SU-DHL-6 (cell line): ENCODE results near the gene DYNLL1.
"Not testable (repeated sequence)": the region's sequence is repeated elsewhere in the genome, so short reads cannot be mapped to it uniquely, and the experiment has no call there.

ENCODE experiments used
- H2AFZ ChIP-seq: fragments of 200-600 bp; sonication (generic); 2 replicates; pipeline ENCODE4 v1.6.1; 2014; ENCODE audit warnings: low read depth, mild to moderate bottlenecking, moderate library complexity, mixed read lengths, antibody characterized with exemption, low read length; ENCODE audit not compliant: severe bottlenecking
- H3F3A ChIP-seq: fragments of 200-600 bp; shearing (Covaris generic); 2 replicates; pipeline ENCODE4 v1.6.0; 2016; ENCODE audit warnings: antibody characterized with exemption, mild to moderate bottlenecking; ENCODE audit not compliant: insufficient read depth
- H3K27ac ChIP-seq: fragments of 200-600 bp; sonication (generic); 2 replicates; pipeline ENCODE4 v1.5.1; 2016; ENCODE audit warnings: low read depth, mild to moderate bottlenecking, low read length, moderate library complexity, mixed read lengths
- H3K27me3 ChIP-seq: fragments of 200-600 bp; sonication (generic), shearing (Covaris generic); 2 replicates; pipeline ENCODE4 v1.6.0; 2014; ENCODE audit warnings: mild to moderate bottlenecking, low read length
- H3K36me3 ChIP-seq: fragments of 200-600 bp; sonication (generic); 2 replicates; pipeline ENCODE4 v1.6.1; 2014; ENCODE audit warnings: mild to moderate bottlenecking, low read length, mixed read lengths
- H3K4me2 ChIP-seq: fragments of 300-600, 200-600 bp; shearing (Covaris generic), sonication (generic); 2 replicates; pipeline ENCODE4 v1.6.0; 2014; ENCODE audit warnings: low read length, low read depth, mild to moderate bottlenecking; ENCODE audit not compliant: poor library complexity, severe bottlenecking
- H3K4me3 ChIP-seq: fragments of 200-600 bp; sonication (generic); 2 replicates; pipeline ENCODE4 v1.5.1; 2014; ENCODE audit warnings: antibody characterized with exemption, low read length, mild to moderate bottlenecking, mixed read lengths; ENCODE audit not compliant: insufficient read depth, poor library complexity, severe bottlenecking
- H3K79me2 ChIP-seq: fragments of 200-600 bp; sonication (generic); 2 replicates; pipeline ENCODE4 v1.6.1; 2014; ENCODE audit warnings: mild to moderate bottlenecking, low read length, moderate library complexity; ENCODE audit not compliant: insufficient read depth
- H3K9ac ChIP-seq: fragments of 200-600 bp; sonication (generic); 2 replicates; pipeline ENCODE4 v1.7.0; 2014; ENCODE audit warnings: mild to moderate bottlenecking, low read length
- H3K9me2 ChIP-seq: fragments of 200-600 bp; sonication (generic); replicated peaks from 2 replicates; pipeline ENCODE4 v1.6.1; 2014; ENCODE audit warnings: low read length; ENCODE audit not compliant: insufficient read depth
- H3K9me3 ChIP-seq: fragments of 200-600 bp; sonication (generic); 2 replicates; pipeline ENCODE4 v1.6.1; 2014; ENCODE audit warnings: low read length, mixed read lengths; ENCODE audit not compliant: insufficient read depth
- H4K20me1 ChIP-seq: fragments of 200-600 bp; sonication (generic); 2 replicates; pipeline ENCODE4 v1.6.1; 2014; ENCODE audit warnings: low read depth, mild to moderate bottlenecking, antibody characterized with exemption, low read length, moderate library complexity, mixed read lengths
- EZH2phosphoT487 ChIP-seq: fragments of 200-600 bp; sonication (generic), shearing (Covaris generic); conservative IDR thresholded peaks from 2 replicates; pipeline ENCODE4 v1.6.1; 2018; ENCODE audit warnings: mild to moderate bottlenecking, antibody characterized with exemption, low read length, moderate library complexity, mixed read lengths
- TF ChIP-seq, protein P1 (sequence below): fragments of 200-600 bp; sonication (generic); IDR thresholded peaks from one replicate; pipeline ENCODE4 v1.5.1; 2017; ENCODE audit warnings: antibody characterized with exemption, mild to moderate bottlenecking, low read length, moderate library complexity; ENCODE audit not compliant: insufficient read depth, poor library complexity, severe bottlenecking

Gene DYNLL1

DNA sequence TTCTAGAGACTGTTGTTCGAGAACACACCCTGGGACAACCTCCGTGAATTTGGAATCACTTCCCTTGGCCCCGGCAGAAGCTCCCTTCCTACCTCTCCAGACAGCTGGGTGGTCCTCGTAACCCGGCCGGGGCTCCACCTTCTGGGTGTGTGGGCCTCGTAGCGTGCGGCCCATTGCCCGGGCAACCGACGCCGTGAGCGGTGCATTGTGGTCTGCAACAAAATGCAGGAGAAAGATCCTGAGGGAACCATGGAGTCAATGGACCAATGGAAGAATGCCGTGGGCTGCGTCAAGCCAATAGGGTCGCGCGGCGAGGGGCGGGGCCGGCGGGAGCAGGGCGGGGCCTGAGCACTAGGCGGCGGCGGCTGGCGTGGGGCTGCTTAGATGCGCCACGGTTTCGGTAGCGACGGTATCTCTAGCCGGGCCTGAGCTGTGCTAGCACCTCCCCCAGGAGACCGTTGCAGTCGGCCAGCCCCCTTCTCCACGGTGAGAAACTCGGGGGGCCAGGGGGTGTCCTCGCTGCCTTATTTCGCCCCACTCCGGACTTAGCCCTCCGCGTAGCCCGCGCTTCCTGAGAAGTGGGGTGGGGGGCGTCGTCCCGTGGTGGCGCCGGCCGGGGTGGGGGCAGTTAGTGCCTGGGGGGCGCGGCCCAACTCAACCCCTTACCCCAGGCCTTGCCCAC is at the start of gene DYNLL1:
TSS of gene DYNLL1 (plus strand) at position 383 of the 682 bp plus-strand sequence. CDS start 309 bp downstream, outside the sequence.
- Histone ChIP-seq H3K4me2 (peak within 1 kb of the TSS; percentile 95), H3K36me3 (peaks cover 10% of the 10 kb centered on the region), H2AFZ (peak within 1 kb of the TSS; percentile 52), H3F3A (peaks cover 25% of the 10 kb centered on the region), H3K9ac (peak within 1 kb of the TSS; percentile 93), H3K9me2 (no peaks in the 10 kb centered on the region), H3K4me3 (peak within 1 kb of the TSS; percentile 79), H3K79me2 (peaks cover 22% of the 10 kb centered on the region), H4K20me1 (peaks cover 8% of the 10 kb centered on the region; the same call in 1 of the 2 replicates), H3K27ac (peak within 1 kb of the TSS; percentile 74), H3K27me3 (no peaks in the 10 kb centered on the region), H3K9me3 (no peaks in the 10 kb centered on the region)
- no peak for TF ChIP-seq EZH2phosphoT487
- TF ChIP-seq, protein P1, sequence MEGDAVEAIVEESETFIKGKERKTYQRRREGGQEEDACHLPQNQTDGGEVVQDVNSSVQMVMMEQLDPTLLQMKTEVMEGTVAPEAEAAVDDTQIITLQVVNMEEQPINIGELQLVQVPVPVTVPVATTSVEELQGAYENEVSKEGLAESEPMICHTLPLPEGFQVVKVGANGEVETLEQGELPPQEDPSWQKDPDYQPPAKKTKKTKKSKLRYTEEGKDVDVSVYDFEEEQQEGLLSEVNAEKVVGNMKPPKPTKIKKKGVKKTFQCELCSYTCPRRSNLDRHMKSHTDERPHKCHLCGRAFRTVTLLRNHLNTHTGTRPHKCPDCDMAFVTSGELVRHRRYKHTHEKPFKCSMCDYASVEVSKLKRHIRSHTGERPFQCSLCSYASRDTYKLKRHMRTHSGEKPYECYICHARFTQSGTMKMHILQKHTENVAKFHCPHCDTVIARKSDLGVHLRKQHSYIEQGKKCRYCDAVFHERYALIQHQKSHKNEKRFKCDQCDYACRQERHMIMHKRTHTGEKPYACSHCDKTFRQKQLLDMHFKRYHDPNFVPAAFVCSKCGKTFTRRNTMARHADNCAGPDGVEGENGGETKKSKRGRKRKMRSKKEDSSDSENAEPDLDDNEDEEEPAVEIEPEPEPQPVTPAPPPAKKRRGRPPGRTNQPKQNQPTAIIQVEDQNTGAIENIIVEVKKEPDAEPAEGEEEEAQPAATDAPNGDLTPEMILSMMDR, result no peak

GRCh38 chr12:120446844-120447178 is 49.1 kb upstream of the DYNLL1 start:
- Histone ChIP-seq H3K4me3 (peak overlapping the region; percentile 91), H3K27ac (peak overlapping the region; percentile 74; the same call in 1 of the 2 replicates), H3K79me2 (peaks cover 51% of the 10 kb centered on the region), H2AFZ (peak overlapping the region; percentile 72), H3K4me2 (peak overlapping the region; percentile 78), H3F3A (peaks cover 18% of the 10 kb centered on the region), H3K9ac (peak overlapping the region; percentile 90)
- not testable (repeated sequence) for H3K9me3 ChIP-seq, H3K9me2 ChIP-seq, H4K20me1 ChIP-seq, H3K27me3 ChIP-seq, H3K36me3 ChIP-seq

DNA sequence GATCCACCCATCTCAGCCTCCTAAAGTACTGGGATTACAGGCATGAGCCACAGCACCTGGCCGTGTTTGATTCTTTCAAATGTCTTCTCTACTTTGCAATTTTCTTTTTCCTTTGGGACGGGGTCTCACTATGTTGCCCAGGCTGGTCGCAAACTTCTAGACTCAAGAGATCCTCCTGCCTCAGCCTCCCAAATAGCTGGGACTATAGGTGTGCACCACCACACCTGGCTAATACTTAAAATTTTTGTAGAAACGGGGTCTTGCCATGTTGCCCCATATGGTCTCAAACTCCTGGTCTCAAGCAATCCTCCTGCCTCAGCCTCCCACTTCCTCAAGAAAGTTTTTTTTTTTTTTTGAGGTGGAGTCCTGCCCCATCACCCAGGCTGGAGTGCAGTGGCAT is 47.9 kb upstream of the DYNLL1 start:
- Histone ChIP-seq H3K4me3 (peak overlapping the region; percentile 91), H3K9me2 (no peaks in the 10 kb centered on the region), H3F3A (peaks cover 18% of the 10 kb centered on the region), H3K27ac (no peak overlapping the region), H3K9me3 (no peaks in the 10 kb centered on the region), H3K27me3 (no peaks in the 10 kb centered on the region), H3K4me2 (peak overlapping the region; percentile 78), H3K79me2 (peaks cover 51% of the 10 kb centered on the region), H3K36me3 (0 out of 2 replicates have a peak, but pooled peaks cover 4% of the 10 kb centered on the region), H2AFZ (no peak overlapping the region), H3K9ac (peak overlapping the region; percentile 90; the same call in 1 of the 2 replicates), H4K20me1 (no peaks in the 10 kb centered on the region)
- TF ChIP-seq, protein P1, result no peak

DNA sequence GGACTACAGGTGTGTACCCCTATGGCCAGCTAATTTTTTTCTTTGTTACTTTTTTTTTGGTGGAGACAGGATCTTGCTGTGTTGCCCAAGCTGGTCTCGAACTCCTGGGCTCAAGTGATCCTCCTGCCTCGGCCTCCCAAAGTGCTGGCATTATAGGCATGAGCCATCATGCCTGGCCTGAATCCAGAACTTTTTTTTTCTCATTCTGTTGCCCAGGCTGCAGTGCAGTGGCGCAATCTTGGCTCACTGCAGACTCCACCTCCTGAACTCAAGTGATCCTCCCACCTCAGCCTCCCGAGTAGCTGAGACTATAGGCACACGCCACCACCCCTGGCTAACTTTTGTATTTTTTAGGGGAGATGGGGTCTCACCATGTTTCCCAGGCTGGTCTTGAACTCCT is 43.4 kb upstream of the DYNLL1 start:
- H3K27me3 ChIP-seq, H2AFZ ChIP-seq, H3K9me2 ChIP-seq, H3K36me3 ChIP-seq, H3K4me3 ChIP-seq, H3K4me2 ChIP-seq, H3K9ac ChIP-seq, H4K20me1 ChIP-seq, H3K27ac ChIP-seq, H3K9me3 ChIP-seq: not testable (repeated sequence)
- H3F3A ChIP-seq, result peaks cover 23% of the 10 kb centered on the region; the same call in 1 of the 2 replicates
- peaks cover 31% of the 10 kb centered on the region for H3K79me2 ChIP-seq
